HEK293T (cell line): ENCODE data around the gene SANBR.

Experiments used
- CTCF ChIA-PET: fragments of 350-600 bp; formaldehyde crosslinking; extraction: SDS; loops from one replicate; lab custom pipeline; 2021; ENCODE audit warnings: antibody characterized with exemption, inconsistent platforms; lab: Yijun Ruan, JAX
- POLR2A ChIA-PET: fragments of 350-600 bp; formaldehyde crosslinking; extraction: SDS; loops from one replicate; lab custom pipeline; 2020; ENCODE audit warnings: antibody characterized with exemption, inconsistent platforms; lab: Yijun Ruan, JAX
- DNase-seq: peaks from one replicate; pipeline ENCODE4 v3.0.0; 2012; ENCODE audit warnings: mixed read lengths; ENCODE audit errors: extremely low spot score
- ARNT ChIP-seq: fragments of 450-650 bp; IDR thresholded peaks from 2 replicates; pipeline ENCODE4 v1.6.1; 2017; ENCODE audit warnings: mild to moderate bottlenecking
- BHLHE40 ChIP-seq: fragments of 450-650 bp; IDR thresholded peaks from 2 replicates; pipeline ENCODE4 v1.6.1; 2016; ENCODE audit warnings: mild to moderate bottlenecking, moderate library complexity, borderline replicate concordance
- CTBP1 ChIP-seq: fragments of 450-650 bp; IDR thresholded peaks from 2 replicates; pipeline ENCODE4 v1.6.1; 2016; ENCODE audit warnings: borderline replicate concordance
- ELF4 ChIP-seq: fragments of 450-650 bp; IDR thresholded peaks from 2 replicates; pipeline ENCODE4 v1.6.1; 2017; ENCODE audit warnings: antibody characterized with exemption
- FOXA1 ChIP-seq: fragments of 450-650 bp; IDR thresholded peaks from 2 replicates; pipeline ENCODE4 v1.6.1; 2016; ENCODE audit warnings: mild to moderate bottlenecking
- FOXK2 ChIP-seq: fragments of 450-650 bp; IDR thresholded peaks from 2 replicates; pipeline ENCODE4 v1.6.1; 2016; ENCODE audit warnings: mild to moderate bottlenecking
- FOXM1 ChIP-seq: fragments of 450-650 bp; IDR thresholded peaks from 2 replicates; pipeline ENCODE4 v1.6.1; 2017; ENCODE audit warnings: mild to moderate bottlenecking, borderline replicate concordance
- HDGF ChIP-seq: fragments of 450-650 bp; IDR thresholded peaks from 2 replicates; pipeline ENCODE4 v1.6.1; 2017; ENCODE audit warnings: antibody characterized with exemption, borderline replicate concordance
- L3MBTL2 ChIP-seq: fragments of 450-650 bp; conservative IDR thresholded peaks from 2 replicates; pipeline ENCODE4 v1.6.1; 2016; ENCODE audit warnings: mild to moderate bottlenecking
- LEF1 ChIP-seq: fragments of 450-650 bp; IDR thresholded peaks from 2 replicates; pipeline ENCODE4 v1.6.1; 2017; ENCODE audit warnings: mild to moderate bottlenecking, borderline replicate concordance
- NFRKB ChIP-seq: fragments of 450-650 bp; IDR thresholded peaks from 2 replicates; pipeline ENCODE4 v1.6.1; 2016; ENCODE audit warnings: mild to moderate bottlenecking, moderate library complexity
- SP1 ChIP-seq: fragments of 450-650 bp; IDR thresholded peaks from 2 replicates; pipeline ENCODE4 v1.6.1; 2017
- SUZ12 ChIP-seq: fragments of 450-650 bp; IDR thresholded peaks from 2 replicates; pipeline ENCODE4 v1.6.1; 2016; ENCODE audit warnings: mild to moderate bottlenecking
- TARDBP ChIP-seq: fragments of 450-650 bp; IDR thresholded peaks from 2 replicates; pipeline ENCODE4 v1.6.1; 2016
- ZNF384 ChIP-seq: fragments of 450-650 bp; IDR thresholded peaks from 2 replicates; pipeline ENCODE4 v1.6.1; 2016
- TF ChIP-seq, protein P1 (sequence below): fragments of 450-650 bp; IDR thresholded peaks from 2 replicates; pipeline ENCODE4 v1.6.1; 2016

The SANBR gene

DNA sequence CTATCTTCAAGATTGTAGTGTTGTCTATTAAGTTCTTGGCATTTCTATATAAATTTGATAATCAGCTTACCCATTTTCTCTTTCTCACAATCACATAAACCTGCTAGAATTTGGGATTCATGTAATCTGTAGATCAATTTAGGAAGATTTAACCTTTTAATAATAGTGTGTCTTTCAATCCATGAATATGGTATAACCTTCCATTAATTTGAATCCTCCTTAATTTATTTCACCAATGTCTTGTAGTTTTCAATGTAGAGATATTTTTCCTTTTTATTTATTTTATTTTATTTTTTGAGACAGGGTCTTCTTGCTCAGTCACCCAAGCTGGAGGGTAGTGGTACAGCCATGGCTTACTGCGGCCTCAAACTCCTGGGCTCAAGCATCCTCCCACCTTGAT is 20.2 kb downstream of the SANBR start:
- TF ChIP-seq NFRKB (no peak), ARNT (no peak), SUZ12 (no peak), ZNF384 (no peak), HDGF (no peak)
- TF ChIP-seq, protein P1, sequence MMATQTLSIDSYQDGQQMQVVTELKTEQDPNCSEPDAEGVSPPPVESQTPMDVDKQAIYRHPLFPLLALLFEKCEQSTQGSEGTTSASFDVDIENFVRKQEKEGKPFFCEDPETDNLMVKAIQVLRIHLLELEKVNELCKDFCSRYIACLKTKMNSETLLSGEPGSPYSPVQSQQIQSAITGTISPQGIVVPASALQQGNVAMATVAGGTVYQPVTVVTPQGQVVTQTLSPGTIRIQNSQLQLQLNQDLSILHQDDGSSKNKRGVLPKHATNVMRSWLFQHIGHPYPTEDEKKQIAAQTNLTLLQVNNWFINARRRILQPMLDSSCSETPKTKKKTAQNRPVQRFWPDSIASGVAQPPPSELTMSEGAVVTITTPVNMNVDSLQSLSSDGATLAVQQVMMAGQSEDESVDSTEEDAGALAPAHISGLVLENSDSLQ, result no peak
- ChIA-PET POLR2A (no interaction called here), CTCF (no interaction called here)
- no peak for DNase-seq

DNA sequence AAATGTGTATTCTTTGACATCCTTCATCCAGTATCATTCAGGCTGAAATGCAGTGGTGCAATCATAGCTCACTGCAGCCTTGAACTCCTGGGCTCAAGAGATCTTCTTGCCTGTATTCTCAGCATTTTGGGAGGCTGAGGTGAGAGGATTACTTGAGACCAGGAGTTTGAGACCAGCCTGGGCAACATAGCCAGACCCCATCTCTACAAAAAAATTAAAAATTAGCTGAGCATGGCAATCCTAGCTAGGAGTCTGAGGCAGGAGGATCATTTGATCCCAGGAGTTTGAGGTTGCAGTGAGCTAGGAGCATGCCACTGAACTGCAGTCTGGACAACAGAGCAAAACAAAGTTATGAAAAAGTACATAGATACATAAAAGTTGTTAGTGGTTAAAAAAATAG is 24.1 kb downstream of the SANBR start:
- ChIA-PET POLR2A (no interaction called here), CTCF (interaction anchor here (1.1 kb wide), 1 partner anchor 16 kb away, joined by 3 read pairs; no protein-coding TSS in a partner anchor)
- TF ChIP-seq, protein P1, result no peak
- TF ChIP-seq ZNF384, result no peak
- TF ChIP-seq FOXA1, result no peak
- TF ChIP-seq ARNT, result no peak
- TF ChIP-seq CTBP1, result no peak
- TF ChIP-seq FOXK2, result no peak
- TF ChIP-seq BHLHE40, result no peak
- TF ChIP-seq LEF1, result no peak
- TF ChIP-seq SUZ12, result no peak
- TF ChIP-seq FOXM1, result no peak
- TF ChIP-seq HDGF, result no peak
- DNase-seq, result no peak

- POLR2A ChIA-PET, result no interaction called here
Measured at GRCh38 chr2:61090386-61090921, 24.8 kb downstream of the SANBR start.

GRCh38 chr2:61091485-61091884 is 25.8 kb downstream of the SANBR start:
- no peak for TF ChIP-seq L3MBTL2
- TF ChIP-seq FOXM1, result no peak
- no peak for TF ChIP-seq LEF1
- no peak for TF ChIP-seq FOXK2
- TF ChIP-seq SUZ12, result no peak
- no peak for DNase-seq
- POLR2A ChIA-PET, result no interaction called here
- CTCF ChIA-PET, result interaction anchor here (0.6 kb wide), 2 partner anchors 34 to 386 kb away, joined by 3 to 5 read pairs; no protein-coding TSS in a partner anchor

More at GRCh38 chr2:61090386-61090921, 24.8 kb downstream of the SANBR start:
- TF ChIP-seq FOXM1 (no peak), SUZ12 (no peak), NFRKB (no peak), SP1 (no peak), TARDBP (no peak), L3MBTL2 (no peak), BHLHE40 (no peak), CTBP1 (no peak), HDGF (no peak), ZNF384 (no peak), ARNT (no peak), ELF4 (no peak), FOXA1 (no peak), FOXK2 (no peak), LEF1 (no peak)
- TF ChIP-seq, protein P1, result no peak
- DNase-seq, result no peak
- CTCF ChIA-PET, result no interaction called here

DNA sequence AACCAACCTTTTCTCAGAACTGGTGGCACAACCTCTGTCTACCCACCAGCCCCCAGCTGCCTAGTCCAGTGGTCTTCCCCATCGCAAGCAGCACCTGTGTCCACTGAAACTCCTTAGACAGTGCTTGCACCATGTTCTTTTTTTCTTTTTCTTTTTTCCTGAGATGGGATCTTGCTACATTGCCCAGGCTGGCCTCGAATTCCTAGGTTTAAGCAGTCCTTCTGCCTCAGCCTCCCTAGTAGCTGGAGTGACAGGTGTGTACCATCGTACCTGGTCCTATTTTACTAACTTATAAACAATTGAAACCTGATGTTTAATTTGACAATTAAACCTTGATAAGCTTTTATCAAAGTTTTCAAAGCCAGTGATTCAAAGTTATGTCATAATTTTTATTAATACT is 30.8 kb downstream of the SANBR start:
- POLR2A ChIA-PET, result interaction anchor here (0.6 kb wide), 1 partner anchor 1318 kb away, joined by 3 read pairs; no protein-coding TSS in a partner anchor
- no peak for DNase-seq
- TF ChIP-seq L3MBTL2 (no peak), SP1 (no peak), ELF4 (no peak), LEF1 (no peak), FOXM1 (no peak), FOXK2 (no peak), ZNF384 (no peak), ARNT (no peak), FOXA1 (no peak), BHLHE40 (no peak), HDGF (no peak), NFRKB (no peak), SUZ12 (no peak), CTBP1 (no peak), TARDBP (no peak)
- TF ChIP-seq, protein P1, result no peak
- CTCF ChIA-PET, result no interaction called here

DNA sequence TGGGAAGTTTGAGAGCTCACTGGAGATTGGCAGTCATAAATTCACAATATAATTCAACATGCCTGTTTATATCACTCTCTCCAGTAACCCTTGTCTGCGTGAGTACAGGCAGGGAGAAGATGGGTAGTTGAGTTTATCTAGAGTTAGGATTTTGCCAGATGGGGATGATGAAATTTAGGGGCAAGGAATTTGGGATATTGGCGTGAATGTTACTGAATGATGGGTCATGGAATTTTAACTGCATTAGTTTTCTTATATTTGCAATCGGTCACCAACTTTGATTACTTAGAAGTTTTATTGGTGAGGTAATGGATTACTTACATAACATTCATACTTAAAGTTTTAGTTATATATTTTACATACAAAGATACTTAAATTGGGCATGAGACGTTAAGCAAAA is 35.1 kb downstream of the SANBR start:
- POLR2A ChIA-PET, result no interaction called here
- DNase-seq, result no peak
- CTCF ChIA-PET, result interaction anchor here (0.6 kb wide), 1 partner anchor 104 kb away, joined by 3 read pairs; no protein-coding TSS in a partner anchor
- TF ChIP-seq LEF1 (no peak), L3MBTL2 (no peak), ARNT (no peak), SP1 (no peak), ELF4 (no peak), ZNF384 (no peak), BHLHE40 (no peak), HDGF (no peak), NFRKB (no peak), SUZ12 (no peak), CTBP1 (no peak), FOXA1 (no peak)
- TF ChIP-seq, protein P1, result no peak
